Measurements from ENCODE around the gene EPS8L1. TPM values are rescaled to one million over a fixed set of nuclear protein-coding genes. Genes with fewer than 3 reads are reported as not detected.
A peak's percentile ranks its signal among the peaks of the same experiment; 100 is the strongest.

EPS8L1 gene
- total RNA-seq, 2 experiments from 2014 or later: 2.2 to 2.7 TPM

- Mint-ChIP-seq H3K27me3 (no peaks in the 10 kb centered on the region), H3K9me3 (no peaks in the 10 kb centered on the region), H3K36me3 (peaks cover 10% of the 10 kb centered on the region), H3K27ac (peak overlapping the region; percentile 81), H3K4me1 (ENCODE audit: low read depth) (peaks cover 20% of the 10 kb centered on the region), H3K4me3 (peak overlapping the region; percentile 41)
- POLR2A ChIA-PET: no interaction called here
- DNase-seq: peak; percentile 58
- intact Hi-C loops (cut with micrococcal nuclease): no loop called here
- CTCF ChIA-PET: interaction anchor here (0.7 to 0.9 kb wide), 2 partner anchors 21 to 560 kb away, joined by 3 read pairs; partner anchors contain the start of gene RDH13
These were observed 33.9 kb upstream of the EPS8L1 start for GRCh38 chr19:55041627-55042343.

- Mint-ChIP-seq H3K27me3 (no peaks in the 10 kb centered on the region), H3K36me3 (peaks cover 10% of the 10 kb centered on the region), H3K27ac (peak overlapping the region; percentile 81), H3K4me1 (ENCODE audit: low read depth) (peaks cover 20% of the 10 kb centered on the region), H3K9me3 (no peaks in the 10 kb centered on the region), H3K4me3 (peak overlapping the region; percentile 41)
- ChIA-PET CTCF (interaction anchor here (0.7 to 0.9 kb wide), 2 partner anchors 20 to 561 kb away, joined by 3 read pairs; partner anchors contain the start of gene RDH13), POLR2A (no interaction called here)
- intact Hi-C loops (cut with micrococcal nuclease): no loop called here
- no peak for DNase-seq
These were observed 33.4 kb upstream of the EPS8L1 start for GRCh38 chr19:55042344-55042678.

- H3K27me3 Mint-ChIP-seq: no peaks in the 10 kb centered on the region
- H3K36me3 Mint-ChIP-seq: peaks cover 10% of the 10 kb centered on the region
- H3K4me1 Mint-ChIP-seq (ENCODE audit: low read depth): peaks cover 20% of the 10 kb centered on the region
- peak overlapping the region; percentile 81 for H3K27ac Mint-ChIP-seq
- ChIA-PET CTCF (no interaction called here), POLR2A (no interaction called here)
- no peak overlapping the region for H3K4me3 Mint-ChIP-seq
- intact Hi-C loops (cut with micrococcal nuclease): no loop called here
- no peaks in the 10 kb centered on the region for H3K9me3 Mint-ChIP-seq
- DNase-seq: no peak
These were observed 33.0 kb upstream of the EPS8L1 start for GRCh38 chr19:55042688-55043087.

GRCh38 chr19:55044286-55044685 lies 31.4 kb upstream of the EPS8L1 start:
- H3K36me3 Mint-ChIP-seq: peaks cover 14% of the 10 kb centered on the region

GRCh38 chr19:55044771-55045716 lies 30.6 kb upstream of the EPS8L1 start:
- H3K9me3 Mint-ChIP-seq: no peaks in the 10 kb centered on the region
- DNase-seq: no peak
- peaks cover 20% of the 10 kb centered on the region for H3K4me1 Mint-ChIP-seq (ENCODE audit: low read depth)
- H3K27me3 Mint-ChIP-seq: no peaks in the 10 kb centered on the region
- ChIA-PET POLR2A (no interaction called here), CTCF (no interaction called here)
- H3K36me3 Mint-ChIP-seq: peaks cover 13% of the 10 kb centered on the region
- intact Hi-C loops (cut with micrococcal nuclease): no loop called here
- no peak overlapping the region for H3K4me3 Mint-ChIP-seq
- no peak overlapping the region for H3K27ac Mint-ChIP-seq

More at GRCh38 chr19:55044286-55044685, 31.4 kb upstream of the EPS8L1 start:
- ChIA-PET CTCF (interaction anchor here (0.7 kb wide), 1 partner anchor 121 kb away, joined by 3 read pairs; no protein-coding TSS in a partner anchor), POLR2A (interaction anchor here (0.6 kb wide), 1 partner anchor 831 kb away, joined by 4 read pairs; no protein-coding TSS in a partner anchor)
- Mint-ChIP-seq H3K4me3 (no peak overlapping the region), H3K9me3 (no peaks in the 10 kb centered on the region), H3K27ac (no peak overlapping the region), H3K4me1 (ENCODE audit: low read depth) (peaks cover 20% of the 10 kb centered on the region), H3K27me3 (no peaks in the 10 kb centered on the region)
- intact Hi-C loops (cut with micrococcal nuclease): no loop called here
- DNase-seq: no peak

DNA sequence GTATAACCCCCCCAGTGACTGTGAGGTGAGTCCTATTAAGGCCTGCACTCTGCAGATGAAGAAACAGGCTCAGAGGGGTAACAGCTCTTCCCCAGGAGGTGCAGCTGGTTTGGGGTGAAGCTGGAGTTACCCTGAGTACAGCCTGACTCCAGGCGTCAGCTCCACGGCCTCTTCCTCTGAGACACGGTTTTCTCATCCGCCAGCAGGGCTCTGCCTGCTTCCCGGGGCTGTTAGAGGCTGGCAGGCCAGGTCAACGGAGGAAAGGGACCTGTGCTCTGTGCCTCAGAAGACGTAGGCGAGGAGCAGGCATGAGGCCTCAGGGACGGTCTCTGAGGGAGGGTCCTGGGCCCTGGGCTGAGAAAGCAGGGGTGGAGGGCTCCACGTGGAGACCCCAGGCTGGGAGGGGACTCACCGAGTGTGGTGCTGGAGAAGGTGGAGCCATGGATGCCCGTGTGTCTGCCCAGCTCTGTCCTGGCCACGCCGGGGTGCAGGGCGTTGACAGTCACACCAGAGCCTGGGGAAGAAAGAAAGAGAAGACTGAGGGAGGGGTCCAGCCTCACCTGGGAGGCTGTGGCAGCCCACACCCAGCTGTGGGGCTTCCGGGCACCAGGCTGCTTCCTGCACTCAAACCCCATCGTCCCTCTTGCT lies 28.6 kb upstream of the EPS8L1 start:
- POLR2A ChIA-PET: interaction anchor here (0.6 kb wide), 1 partner anchor 28 kb away, joined by 5 read pairs; no protein-coding TSS in a partner anchor
- Mint-ChIP-seq H3K27ac (no peak overlapping the region), H3K27me3 (no peaks in the 10 kb centered on the region), H3K9me3 (no peaks in the 10 kb centered on the region), H3K36me3 (peaks cover 19% of the 10 kb centered on the region), H3K4me3 (no peak overlapping the region), H3K4me1 (ENCODE audit: low read depth) (peaks cover 9% of the 10 kb centered on the region)
- CTCF ChIA-PET: interaction anchor here (0.8 to 0.9 kb wide), 2 partner anchors 15 to 16 kb away, joined by 3 read pairs; partner anchors contain the start of gene RDH13
- DNase-seq: no peak
- intact Hi-C loops (cut with micrococcal nuclease): no loop called here

- no peaks in the 10 kb centered on the region for H3K9me3 Mint-ChIP-seq
- DNase-seq: no peak
- intact Hi-C loops (cut with micrococcal nuclease): no loop called here
- H3K36me3 Mint-ChIP-seq: peaks cover 21% of the 10 kb centered on the region
- no peak overlapping the region for H3K4me3 Mint-ChIP-seq
- H3K27ac Mint-ChIP-seq: no peak overlapping the region
- H3K27me3 Mint-ChIP-seq: no peaks in the 10 kb centered on the region
- ChIA-PET POLR2A (interaction anchor here (0.6 kb wide), 1 partner anchor 29 kb away, joined by 5 read pairs; no protein-coding TSS in a partner anchor), CTCF (no interaction called here)
- peaks cover under 1% of the 10 kb centered on the region for H3K4me1 Mint-ChIP-seq (ENCODE audit: low read depth)
These were observed 27.7 kb upstream of the EPS8L1 start for GRCh38 chr19:55047951-55048350.

DNA sequence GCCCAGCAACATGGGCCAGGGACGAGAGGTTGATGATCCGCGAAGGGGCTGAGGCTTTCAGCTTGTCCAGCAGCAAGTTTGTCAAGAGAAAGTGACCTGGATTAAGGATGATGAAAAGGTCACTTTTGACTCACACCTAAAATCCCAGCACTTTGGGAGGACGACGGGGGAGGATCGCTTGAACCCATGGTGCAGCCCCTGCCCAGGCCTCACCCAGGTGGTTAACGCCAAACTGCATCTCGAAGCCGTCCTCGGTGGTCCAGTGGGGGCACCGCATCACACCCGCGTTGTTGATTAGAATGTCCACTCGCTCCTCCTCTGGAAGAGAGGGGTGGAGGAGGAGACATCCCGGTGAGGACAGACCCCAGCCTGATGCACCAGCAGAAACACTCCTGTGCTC lies 27.2 kb upstream of the EPS8L1 start:
- intact Hi-C loops (cut with micrococcal nuclease): no loop called here
- Mint-ChIP-seq H3K27ac (no peak overlapping the region), H3K36me3 (peaks cover 23% of the 10 kb centered on the region), H3K9me3 (no peaks in the 10 kb centered on the region), H3K4me3 (no peak overlapping the region), H3K27me3 (no peaks in the 10 kb centered on the region), H3K4me1 (ENCODE audit: low read depth) (no peaks in the 10 kb centered on the region)
- CTCF ChIA-PET: no interaction called here
- DNase-seq: no peak
- POLR2A ChIA-PET: no interaction called here

DNA sequence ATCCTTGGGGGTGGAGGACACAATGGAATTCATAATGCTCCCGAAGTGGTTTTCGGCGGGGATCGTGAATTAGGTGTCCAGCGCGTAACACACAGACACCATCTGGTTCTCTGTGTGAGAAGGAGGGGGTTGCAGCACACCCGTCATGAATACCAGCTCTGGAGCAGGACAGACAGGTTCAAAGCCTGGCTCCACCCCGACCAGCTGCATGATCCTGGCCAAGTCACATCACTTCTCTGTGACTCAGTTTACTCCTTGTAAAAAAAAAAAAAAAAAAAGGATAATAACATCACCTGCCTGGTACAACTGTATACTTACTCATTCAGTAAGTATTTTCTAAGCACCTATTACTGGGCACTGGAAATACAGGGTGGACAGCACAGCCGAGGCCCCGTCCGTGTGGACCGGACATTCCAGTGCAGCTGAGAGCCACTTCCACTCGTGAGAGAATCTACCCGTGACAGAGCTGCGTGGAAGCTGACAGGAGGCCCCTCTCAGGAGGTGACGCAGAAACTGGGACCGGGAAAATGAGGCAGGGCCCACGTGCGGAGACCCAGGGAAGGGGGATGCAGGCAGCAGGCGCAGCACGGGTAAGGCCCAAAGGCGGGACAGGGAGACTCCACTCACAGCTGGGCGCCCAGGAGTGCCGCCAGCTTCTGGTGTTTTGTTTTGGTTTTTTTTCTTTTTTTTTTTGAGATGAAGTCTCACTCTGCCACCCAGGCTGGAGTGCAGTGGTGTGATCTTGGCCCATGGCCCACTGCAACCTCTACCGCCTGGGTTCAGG lies 24.7 kb upstream of the EPS8L1 start:
- Mint-ChIP-seq H3K27ac (no peak overlapping the region), H3K4me1 (ENCODE audit: low read depth) (no peaks in the 10 kb centered on the region), H3K4me3 (no peak overlapping the region), H3K36me3 (peaks cover 24% of the 10 kb centered on the region), H3K27me3 (no peaks in the 10 kb centered on the region), H3K9me3 (no peaks in the 10 kb centered on the region)
- ChIA-PET POLR2A (no interaction called here), CTCF (no interaction called here)
- intact Hi-C loops (cut with micrococcal nuclease): no loop called here
- no peak for DNase-seq

DNA sequence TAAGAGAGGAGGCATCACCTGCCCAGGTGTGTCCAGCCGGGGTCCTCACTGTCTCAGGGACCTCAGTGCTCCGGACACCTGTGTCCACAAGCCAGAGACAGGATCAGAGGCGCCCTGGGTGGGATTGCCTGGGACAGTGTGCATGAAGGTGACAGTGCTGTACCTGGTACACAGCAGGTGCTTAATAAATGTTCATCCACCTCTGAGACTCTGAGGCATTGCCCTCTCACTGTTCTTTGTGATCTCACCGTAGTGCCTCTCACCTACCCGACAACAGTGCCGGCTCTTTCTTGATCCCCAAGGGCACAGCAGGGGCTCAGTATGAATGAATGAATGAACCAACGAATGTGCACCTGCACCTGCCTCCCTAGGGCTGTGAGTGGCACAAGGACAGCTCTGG lies 21.9 kb upstream of the EPS8L1 start:
- Mint-ChIP-seq H3K4me1 (ENCODE audit: low read depth) (no peaks in the 10 kb centered on the region), H3K4me3 (no peak overlapping the region), H3K9me3 (no peaks in the 10 kb centered on the region), H3K27me3 (no peaks in the 10 kb centered on the region), H3K36me3 (peaks cover 33% of the 10 kb centered on the region), H3K27ac (no peak overlapping the region)
- no peak for DNase-seq
- POLR2A ChIA-PET: no interaction called here
- intact Hi-C loops (cut with micrococcal nuclease): no loop called here
- CTCF ChIA-PET: no interaction called here

- DNase-seq: no peak
- intact Hi-C loops (cut with micrococcal nuclease): no loop called here
- Mint-ChIP-seq H3K27ac (no peak overlapping the region), H3K9me3 (no peaks in the 10 kb centered on the region), H3K36me3 (peaks cover 30% of the 10 kb centered on the region), H3K4me3 (no peak overlapping the region), H3K27me3 (no peaks in the 10 kb centered on the region), H3K4me1 (ENCODE audit: low read depth) (peaks cover 4% of the 10 kb centered on the region)
- CTCF ChIA-PET: no interaction called here
- POLR2A ChIA-PET: no interaction called here
These were observed 18.8 kb upstream of the EPS8L1 start for GRCh38 chr19:55056827-55057226.

All from activated CD4-positive, alpha-beta memory T cell treated with anti-CD3 and anti-CD28 coated beads for 36 hours (primary cell).